ENCODE results near the gene FN3K. TPM values are rescaled to one million over a fixed set of nuclear protein-coding genes. Genes with fewer than 3 reads are reported as not detected.
A peak's percentile ranks its signal among the peaks of the same experiment; 100 is the strongest.
"Not testable (repeated sequence)": the region's sequence is repeated elsewhere in the genome, so short reads cannot be mapped to it uniquely, and the experiment has no call there.

Gene FN3K
- total RNA-seq, 1 donor from 2014 or later = 78.3 TPM

- ATAC-seq; intact Hi-C loops (cut with DNase I); DNase-seq (ENCODE audit: missing footprints): not testable (repeated sequence)
Measured at GRCh38 chr17:82785581-82785980, 50.2 kb downstream of the FN3K start.

- no peak for ATAC-seq
- no peak for DNase-seq (ENCODE audit: missing footprints)
- intact Hi-C loops (cut with DNase I) = no loop called here
Measured at GRCh38 chr17:82786427-82786826, 51.0 kb downstream of the FN3K start.

- DNase-seq (ENCODE audit: missing footprints) (no peak), ATAC-seq (peak; percentile 69)
- intact Hi-C loops (cut with DNase I) = no loop called here
Measured at GRCh38 chr17:82787081-82787848, 51.9 kb downstream of the FN3K start.

- intact Hi-C loops (cut with DNase I) = no loop called here
- ATAC-seq = peak; percentile 47
- DNase-seq (ENCODE audit: missing footprints) = no peak
Measured at GRCh38 chr17:82788206-82789001, 53.0 kb downstream of the FN3K start.

- DNase-seq (ENCODE audit: missing footprints) (no peak), ATAC-seq (no peak)
- intact Hi-C loops (cut with DNase I) = no loop called here
Measured at GRCh38 chr17:82789051-82789592, 53.7 kb downstream of the FN3K start.

- DNase-seq (ENCODE audit: missing footprints) (no peak), ATAC-seq (no peak)
- intact Hi-C loops (cut with DNase I) = no loop called here
Measured at GRCh38 chr17:82789806-82790205, 54.4 kb downstream of the FN3K start.

GRCh38 chr17:82790391-82790790, 55.0 kb downstream of the FN3K start:
- intact Hi-C loops (cut with DNase I) = no loop called here
- no peak for DNase-seq (ENCODE audit: missing footprints)
- no peak for ATAC-seq

GRCh38 chr17:82791532-82791931, 56.1 kb downstream of the FN3K start:
- ATAC-seq (no peak), DNase-seq (ENCODE audit: missing footprints) (no peak)
- intact Hi-C loops (cut with DNase I) = no loop called here

- intact Hi-C loops (cut with DNase I) = no loop called here
- DNase-seq (ENCODE audit: missing footprints) (peak; percentile 43), ATAC-seq (peak; percentile 9)
Measured at GRCh38 chr17:82793974-82794630, 58.7 kb downstream of the FN3K start.

- DNase-seq (ENCODE audit: missing footprints) = peak; percentile 67
- intact Hi-C loops (cut with DNase I) = loop anchor here (5.0 kb wide), 1 partner anchor 37 kb away; no protein-coding TSS in a partner anchor
- peak; percentile 64 for ATAC-seq
Measured at GRCh38 chr17:82794781-82795482, 59.5 kb downstream of the FN3K start.

GRCh38 chr17:82795615-82796014, 60.2 kb downstream of the FN3K start:
- ATAC-seq (no peak), DNase-seq (ENCODE audit: missing footprints) (peak; percentile 50)
- intact Hi-C loops (cut with DNase I) = loop anchor here (5.0 kb wide), 1 partner anchor 37 kb away; no protein-coding TSS in a partner anchor

- ATAC-seq (no peak), DNase-seq (ENCODE audit: missing footprints) (peak; percentile 56)
- intact Hi-C loops (cut with DNase I) = loop anchor here (5.0 kb wide), 1 partner anchor 35 kb away; no protein-coding TSS in a partner anchor
Measured at GRCh38 chr17:82797061-82797460, 61.6 kb downstream of the FN3K start.

- DNase-seq (ENCODE audit: missing footprints) = no peak
- intact Hi-C loops (cut with DNase I) = loop anchor here (5.0 kb wide), 1 partner anchor 34 kb away; no protein-coding TSS in a partner anchor
Measured at GRCh38 chr17:82798752-82799151, 63.3 kb downstream of the FN3K start.

GRCh38 chr17:82799591-82799990, 64.2 kb downstream of the FN3K start:
- intact Hi-C loops (cut with DNase I) = loop anchor here (5.0 kb wide), 1 partner anchor 33 kb away; no protein-coding TSS in a partner anchor
- ATAC-seq = no peak
- peak; percentile 62 for DNase-seq (ENCODE audit: missing footprints)

More at GRCh38 chr17:82798752-82799151, 63.3 kb downstream of the FN3K start:
- no peak for ATAC-seq

Measured in Right ventricle myocardium inferior (tissue), 1 donor.